ENCODE measurements around the gene RAVER1.

The RAVER1 gene

GRCh38 chr19:10317045-10317856, 16.1 kb downstream of the RAVER1 start:
- no peak for DNase-seq

GRCh38 chr19:10316229-10317044, 16.9 kb downstream of the RAVER1 start:
- no peak for DNase-seq

GRCh38 chr19:10315335-10316214, 17.8 kb downstream of the RAVER1 start, which contains the start of gene FDX2:
TSS of gene FDX2 (minus strand) at chr19:10316015. CDS start at chr19:10315996, 19 bp downstream.
- peak; percentile 95 for DNase-seq

GRCh38 chr19:10309423-10309822, 23.9 kb downstream of the RAVER1 start, which contains the start of gene ZGLP1:
TSS of gene ZGLP1 (minus strand) at chr19:10309815.
- DNase-seq = no peak

- no peak for DNase-seq
Observed at GRCh38 chr19:10306327-10306726, 27.0 kb downstream of the RAVER1 start.

GRCh38 chr19:10305139-10305806, 28.1 kb downstream of the RAVER1 start:
- DNase-seq = no peak

- no peak for DNase-seq
Observed at GRCh38 chr19:10299545-10300458, 33.5 kb downstream of the RAVER1 start.

GRCh38 chr19:10295847-10296591, 37.3 kb downstream of the RAVER1 start:
- DNase-seq = no peak

- peak; percentile 54 for DNase-seq
Observed at GRCh38 chr19:10295305-10295846, 38.0 kb downstream of the RAVER1 start.

- no peak for DNase-seq
Observed at GRCh38 chr19:10294368-10294697, 39.0 kb downstream of the RAVER1 start.

- DNase-seq = no peak
Observed at GRCh38 chr19:10293637-10294367, 39.5 kb downstream of the RAVER1 start.

DNA sequence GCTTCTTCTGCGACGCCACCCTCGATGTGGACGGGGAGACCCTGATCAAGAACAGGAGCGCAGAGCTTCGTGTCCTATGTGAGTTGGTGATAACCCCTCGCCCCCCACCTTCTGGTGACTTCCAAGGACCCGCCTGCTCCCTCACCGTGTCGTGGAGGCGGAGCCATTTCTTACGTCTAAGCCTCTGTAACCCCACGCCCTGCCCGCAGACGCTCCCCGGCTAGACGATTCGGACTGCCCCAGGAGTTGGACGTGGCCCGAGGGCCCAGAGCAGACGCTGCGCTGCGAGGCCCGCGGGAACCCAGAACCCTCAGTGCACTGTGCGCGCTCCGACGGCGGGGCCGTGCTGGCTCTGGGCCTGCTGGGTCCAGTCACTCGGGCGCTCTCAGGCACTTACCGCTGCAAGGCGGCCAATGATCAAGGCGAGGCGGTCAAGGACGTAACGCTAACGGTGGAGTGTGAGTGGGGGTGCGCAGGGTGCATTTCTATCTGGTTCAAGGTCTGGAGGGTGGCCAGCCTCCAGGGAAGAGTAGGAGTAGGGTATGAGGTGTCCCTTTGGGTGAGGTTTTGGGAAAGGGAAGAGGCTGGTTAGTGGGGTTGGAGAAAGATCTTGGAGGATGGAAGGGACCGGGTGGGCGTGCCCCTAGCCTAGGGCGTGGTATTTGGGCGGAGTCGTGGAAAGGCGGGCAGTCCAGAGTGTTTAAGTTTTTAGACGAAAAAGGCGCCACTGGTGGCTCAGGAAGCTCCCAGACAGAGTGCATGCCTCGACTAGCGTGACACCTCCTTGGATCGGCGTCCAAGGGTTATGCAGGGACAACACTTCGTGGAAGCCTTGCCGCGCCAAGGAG, 40.3 kb downstream of the RAVER1 start:
- DNase-seq = no peak

DNA sequence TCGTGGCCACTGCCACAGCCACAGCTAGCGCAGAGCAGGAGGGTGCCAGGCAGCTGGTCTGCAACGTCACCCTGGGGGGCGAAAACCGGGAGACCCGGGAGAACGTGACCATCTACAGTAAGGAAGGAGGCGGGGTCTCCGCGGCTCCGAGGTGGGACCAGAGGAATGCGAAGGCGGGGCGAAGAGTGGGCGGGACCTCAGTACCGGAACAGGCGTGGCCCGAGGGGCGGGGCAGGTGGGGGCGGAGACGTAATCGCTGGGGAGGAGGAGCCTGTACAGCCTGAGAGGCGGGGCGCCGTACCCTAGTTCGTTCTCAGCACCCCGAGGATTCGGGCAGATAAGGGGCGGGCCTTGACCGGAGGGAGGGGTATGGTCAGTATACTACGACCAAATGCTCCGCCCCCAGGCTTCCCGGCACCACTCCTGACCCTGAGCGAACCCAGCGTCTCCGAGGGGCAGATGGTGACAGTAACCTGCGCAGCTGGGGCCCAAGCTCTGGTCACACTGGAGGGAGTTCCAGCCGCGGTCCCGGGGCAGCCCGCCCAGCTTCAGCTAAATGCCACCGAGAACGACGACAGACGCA, 41.0 kb downstream of the RAVER1 start:
- DNase-seq = peak; percentile 71

DNA sequence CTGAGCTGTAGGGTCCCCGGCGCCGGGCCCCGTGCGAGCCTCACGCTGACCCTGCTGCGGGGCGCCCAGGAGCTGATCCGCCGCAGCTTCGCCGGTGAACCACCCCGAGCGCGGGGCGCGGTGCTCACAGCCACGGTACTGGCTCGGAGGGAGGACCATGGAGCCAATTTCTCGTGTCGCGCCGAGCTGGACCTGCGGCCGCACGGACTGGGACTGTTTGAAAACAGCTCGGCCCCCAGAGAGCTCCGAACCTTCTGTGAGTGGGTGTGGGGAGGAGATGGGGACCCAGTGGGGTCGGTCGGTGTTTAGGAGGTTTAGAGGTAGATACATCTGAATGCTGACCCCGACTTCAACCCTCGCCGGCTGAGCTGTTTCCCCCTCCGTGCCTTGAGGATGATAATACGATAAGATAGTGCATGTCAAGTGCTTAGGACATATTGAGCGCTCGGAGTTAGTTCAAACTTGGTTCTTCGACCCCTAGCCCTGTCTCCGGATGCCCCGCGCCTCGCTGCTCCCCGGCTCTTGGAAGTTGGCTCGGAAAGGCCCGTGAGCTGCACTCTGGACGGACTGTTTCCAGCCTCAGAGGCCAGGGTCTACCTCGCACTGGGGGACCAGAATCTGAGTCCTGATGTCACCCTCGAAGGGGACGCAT, 41.6 kb downstream of the RAVER1 start:
- DNase-seq = no peak

DNA sequence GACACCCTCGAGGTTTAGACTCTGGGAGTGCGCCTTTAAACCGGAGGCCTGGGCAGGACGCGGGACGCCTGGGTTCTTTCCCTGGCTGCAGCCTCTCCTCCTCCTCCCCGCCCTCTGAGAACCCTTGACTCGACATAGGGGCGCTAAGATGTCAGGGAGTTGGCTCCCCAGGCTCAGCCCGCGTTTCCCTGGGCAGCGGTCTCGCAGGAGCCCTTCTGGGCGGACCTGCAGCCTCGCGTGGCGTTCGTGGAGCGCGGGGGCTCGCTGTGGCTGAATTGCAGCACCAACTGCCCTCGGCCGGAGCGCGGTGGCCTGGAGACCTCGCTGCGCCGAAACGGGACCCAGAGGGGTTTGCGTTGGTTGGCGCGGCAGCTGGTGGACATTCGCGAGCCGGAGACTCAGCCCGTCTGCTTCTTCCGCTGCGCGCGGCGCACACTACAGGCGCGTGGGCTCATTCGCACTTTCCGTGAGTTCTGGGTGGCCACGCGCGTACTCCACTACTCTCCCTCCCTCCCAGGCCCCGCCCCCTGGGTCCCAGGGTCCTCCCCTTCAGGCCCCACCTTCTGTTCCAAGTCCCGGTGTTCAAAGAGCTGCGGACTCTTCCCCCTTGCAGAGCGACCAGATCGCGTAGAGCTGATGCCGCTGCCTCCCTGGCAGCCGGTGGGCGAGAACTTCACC, 42.3 kb downstream of the RAVER1 start:
- peak; percentile 60 for DNase-seq

GRCh38 chr19:10290357-10290875, 42.9 kb downstream of the RAVER1 start:
- peak; percentile 21 for DNase-seq

All from stimulated activated CD4-positive, alpha-beta T cell treated with anti-CD3 and anti-CD28 coated beads, Interleukin-4, amount 100 ng/mL, for 1 hour (primary cell).